HepG2 (cell line): Measurements from ENCODE around the gene DCK. TPM values are rescaled to one million over a fixed set of nuclear protein-coding genes. Genes with fewer than 3 reads are reported as not detected.

ENCODE experiments used
- ATAC-seq: fragments of 200-7000 bp; cut with Tn5 transposase; 3 replicates; pipeline ENCODE4 v1.9.1; 2020; ENCODE audit warnings: mild to moderate bottlenecking, moderate library complexity
- BruUV-seq: library from RNA; stranded (reverse); fragments of 400-500 nt; replicated peaks from 2 replicates; lab custom pipeline; 2021; lab: Mats Ljungman, UMichigan
- CTCF ChIA-PET: fragments of 300-600 bp; formaldehyde crosslinking; extraction: SDS; loops from one replicate; lab custom pipeline; 2021; ENCODE audit warnings: low total read pairs, inconsistent platforms, low intra/inter-chr PET ratio; lab: Yijun Ruan, JAX
- POLR2A ChIA-PET: fragments of 350-600 bp; sonication (Branson Sonifier 250); formaldehyde crosslinking; loops from one replicate; lab custom pipeline; 2020; ENCODE audit warnings: antibody characterized with exemption, inconsistent platforms; lab: Yijun Ruan, JAX
- DNase-seq: peaks from one replicate; pipeline ENCODE4 v3.0.0-alpha.2; 2015; ENCODE audit warnings: low spot score
- FAIRE-seq: peaks from 3 replicates; lab custom pipeline; 2011; peaks lifted over from hg19 to GRCh38; lab: Jason Lieb, UNC
- H2AFZ ChIP-seq: one replicate; pipeline ENCODE4 v1.6.1; 2011; ENCODE audit warnings: low read length, inconsistent platforms
- H3K27ac ChIP-seq: fragments of 300-600 bp; 3 replicates; pipeline ENCODE4 v1.8.0; 2011; ENCODE audit warnings: mixed run types, mild to moderate bottlenecking, mixed read lengths, low read length, inconsistent platforms; ENCODE audit not compliant: insufficient read depth; ENCODE audit errors: extremely low read length
- H3K27me3 ChIP-seq, 2 experiments: fragments of 200-600 bp in 1 of 2; 2 replicates in 1 of 2; 3 replicates in 1 of 2; pipeline versions ENCODE4 v1.6.0 to v1.8.0; 2011; ENCODE audit warnings: low read length in 2 of 2, mild to moderate bottlenecking in 2 of 2, moderate library complexity in 2 of 2, inconsistent platforms in 1 of 2; ENCODE audit not compliant: insufficient read depth in 2 of 2, control insufficient read depth in 1 of 2
- H3K36me3 ChIP-seq, 2 experiments: fragments of 200-600 bp in 1 of 2; replicated peaks in 1 of 2; 2 replicates in 1 of 2; 3 replicates in 1 of 2; pipeline versions ENCODE4 v1.5.1 to v1.8.0; 2011; ENCODE audit warnings: low read length in 2 of 2, inconsistent platforms in 1 of 2; ENCODE audit not compliant: insufficient read depth in 2 of 2, control insufficient read depth in 1 of 2
- H3K4me1 ChIP-seq: 2 replicates; pipeline ENCODE4 v1.5.1; 2012; ENCODE audit warnings: low read length, inconsistent platforms; ENCODE audit not compliant: insufficient read depth
- H3K4me2 ChIP-seq: 2 replicates; pipeline ENCODE4 v1.6.0; 2011; ENCODE audit warnings: low read depth, low read length, inconsistent platforms
- H3K4me3 ChIP-seq, 3 experiments: fragments of 200-600 bp in 1 of 3; sonication (generic), shearing (Covaris generic) in 1 of 3; replicated peaks in 1 of 3; 2 replicates each; pipeline ENCODE4 v1.5.1; 2011 to 2016; ENCODE audit warnings: low read length in 3 of 3, inconsistent platforms in 2 of 3, low read depth in 2 of 3, mild to moderate bottlenecking in 2 of 3, control low read depth in 1 of 3, mixed read lengths in 1 of 3; ENCODE audit not compliant: insufficient read depth in 1 of 3
- H3K79me2 ChIP-seq: one replicate; pipeline ENCODE4 v1.6.1; 2011; ENCODE audit warnings: low read length, inconsistent platforms; ENCODE audit not compliant: insufficient read depth
- H3K9ac ChIP-seq: 2 replicates; pipeline ENCODE4 v1.6.0; 2011; ENCODE audit warnings: mild to moderate bottlenecking, low read depth, low read length, inconsistent platforms; ENCODE audit not compliant: insufficient read depth
- H3K9me3 ChIP-seq: 2 replicates; pipeline ENCODE4 v1.5.1; 2012; ENCODE audit warnings: mild to moderate bottlenecking, low read length
- H4K20me1 ChIP-seq: 2 replicates; pipeline ENCODE4 v1.6.0; 2011; ENCODE audit warnings: inconsistent platforms, mild to moderate bottlenecking, low read length, moderate library complexity; ENCODE audit not compliant: insufficient read depth
- ATF6 ChIP-seq: sonication (generic); formaldehyde crosslinking; conservative IDR thresholded peaks from 2 replicates; pipeline ENCODE4 v1.4.0; 2020; ENCODE audit warnings: missing genetic modification reagents
- CTCF ChIP-seq: sonication (generic); formaldehyde crosslinking; IDR thresholded peaks from 2 replicates; pipeline ENCODE4 v1.5.0; 2020; ENCODE audit warnings: mild to moderate bottlenecking, missing genetic modification reagents, moderate library complexity
- DMTF1 ChIP-seq: sonication (generic); formaldehyde crosslinking; IDR thresholded peaks from 2 replicates; pipeline ENCODE4 v1.4.0; 2020; ENCODE audit warnings: mild to moderate bottlenecking, missing genetic modification reagents
- ETV5 ChIP-seq: IDR thresholded peaks from 2 replicates; pipeline ENCODE4 v1.6.1; 2018; ENCODE audit warnings: missing biosample characterization, missing genetic modification reagents, inconsistent platforms, borderline replicate concordance
- HCFC1 ChIP-seq: fragments of 150-350 bp; IDR thresholded peaks from 2 replicates; pipeline ENCODE4 v1.6.1; 2014; ENCODE audit warnings: low read depth, low read length
- PAF1 ChIP-seq: IDR thresholded peaks from 2 replicates; pipeline ENCODE4 v1.6.1; 2016; ENCODE audit warnings: missing genetic modification reagents, missing compliant biosample characterization
- POGZ ChIP-seq: sonication (generic); formaldehyde crosslinking; IDR thresholded peaks from 2 replicates; pipeline ENCODE4 v1.4.0; 2020; ENCODE audit warnings: mild to moderate bottlenecking, missing genetic modification reagents
- TEAD2 ChIP-seq: sonication (generic); formaldehyde crosslinking; IDR thresholded peaks from 2 replicates; pipeline ENCODE4 v1.9.0; 2021; ENCODE audit warnings: missing genetic modification reagents
- ZBTB34 ChIP-seq: sonication (generic); formaldehyde crosslinking; IDR thresholded peaks from 2 replicates; pipeline ENCODE4 v1.8.0; 2022; ENCODE audit warnings: mild to moderate bottlenecking, missing genetic modification reagents
- ZBTB44 ChIP-seq: sonication (generic); formaldehyde crosslinking; IDR thresholded peaks from 2 replicates; pipeline ENCODE4 v1.4.0; 2020; ENCODE audit warnings: missing genetic modification reagents
- ZFAT ChIP-seq: sonication (generic); formaldehyde crosslinking; conservative IDR thresholded peaks from 2 replicates; pipeline ENCODE4 v1.8.1; 2023; ENCODE audit warnings: missing genetic modification reagents, inconsistent platforms
- ZNF367 ChIP-seq: sonication (generic); formaldehyde crosslinking; IDR thresholded peaks from 2 replicates; pipeline ENCODE4 v1.4.0; 2020; ENCODE audit warnings: missing genetic modification reagents, borderline replicate concordance
- ZNF382 ChIP-seq: sonication (generic); formaldehyde crosslinking; IDR thresholded peaks from 2 replicates; pipeline ENCODE4 v1.5.0; 2020; ENCODE audit warnings: missing genetic modification reagents, mild to moderate bottlenecking, borderline replicate concordance
- ZNF674 ChIP-seq: sonication (generic); formaldehyde crosslinking; IDR thresholded peaks from 2 replicates; pipeline ENCODE4 v1.5.0; 2020; ENCODE audit warnings: low read depth, mild to moderate bottlenecking, missing genetic modification reagents
- ZNF747 ChIP-seq: sonication (generic); formaldehyde crosslinking; IDR thresholded peaks from 2 replicates; pipeline ENCODE4 v1.8.1; 2023; ENCODE audit warnings: missing genetic modification reagents, mild to moderate bottlenecking, borderline replicate concordance
- WGBS: methylation state at CpG from one replicate; pipeline ENCODE4 v1.1.6; 2017; ENCODE audit warnings: low lambda C conversion rate; 5-methylcytosine and 5-hydroxymethylcytosine counted together
- in situ Hi-C: cut with HindIII; loops from 2 replicates; pipeline ENCODE4 v1.10.0; 2017; ENCODE audit warnings: low pct_unique_long_range_greater_than_20kb; ENCODE audit not compliant: extremely low pct_ligation_motif_present
- intact Hi-C: fragments of 100-400 bp; cut with micrococcal nuclease; formaldehyde crosslinking; loops from one replicate; pipeline ENCODE4 v1.10.0; 2022; ENCODE audit not compliant: unreplicated experiment
- polyA plus RNA-seq, 8 experiments: library from polyadenylated mRNA; depleted of rRNA in 3 of 8; stranded (reverse) in 7 of 8; unstranded in 1 of 8; fragments of >200 nt; fragmentation: Illumina TruSeq in 4 of 8; extraction: Trizol in 4 of 8; gene quantifications; 2 replicates each; pipeline versions ENCODE4 v1.2.1 to v1.2.3, GENCODE V29; 2011 to 2016; ENCODE audit warnings: low read depth in 4 of 8, missing spikeins in 1 of 8, mixed read lengths in 1 of 8; ENCODE audit not compliant: insufficient read depth in 1 of 8
- total RNA-seq, 5 experiments: library from RNA; depleted of rRNA; stranded (reverse); fragments of >200 nt; fragmentation: Illumina TruSeq; extraction: Trizol; gene quantifications; 2 replicates each; pipeline ENCODE4 v1.2.3, GENCODE V29; 2016; ENCODE audit warnings: low read depth in 1 of 5

Gene DCK
- total and polyA plus RNA-seq, 2 of the 13 experiments (the other 11 are each of a cell fraction or from before 2014, with no cell fraction given): 5.7 to 21.8 TPM

DNA sequence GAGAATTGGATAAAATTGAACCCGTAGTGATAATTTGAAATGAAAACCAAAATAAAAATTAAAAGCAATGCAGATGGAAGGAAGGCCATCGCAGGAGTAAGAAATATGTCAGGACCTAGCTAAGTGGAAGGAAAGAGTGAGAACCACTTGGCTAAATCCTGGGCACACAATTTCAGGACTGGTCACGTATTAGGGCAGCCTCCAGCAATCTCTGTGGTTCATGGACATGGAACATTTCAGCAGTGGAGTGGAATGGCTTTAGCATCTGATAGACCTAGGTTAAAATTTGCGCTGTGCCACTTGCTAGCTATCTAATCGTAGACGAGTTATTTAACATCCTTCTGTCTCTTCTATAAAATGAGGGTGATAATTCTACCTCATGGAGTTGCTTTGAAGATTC, 71.1 kb downstream of the DCK start (continued):
- TF ChIP-seq ZNF382: no peak
- no peak for TF ChIP-seq ZFAT
- TF ChIP-seq PAF1 (CRISPR knock-in tag): no peak
- no peak for TF ChIP-seq DMTF1

GRCh38 chr4:71065991-71066510, 72.6 kb downstream of the DCK start:
- Histone ChIP-seq H3K27me3 (peaks cover 0 to 14% of the 10 kb centered on the region in 2 experiments; a peak in 2 of 5 replicates), H3K9ac (no peak overlapping the region), H3K4me1 (peaks cover 37% of the 10 kb centered on the region), H4K20me1 (0 out of 2 replicates have a peak, but pooled peaks cover 3% of the 10 kb centered on the region), H3K36me3 (no peaks in the 10 kb centered on the region), H2AFZ (no peak overlapping the region), H3K4me2 (no peak overlapping the region), H3K79me2 (no peaks in the 10 kb centered on the region), H3K9me3 (no peaks in the 10 kb centered on the region), H3K4me3 (no peak overlapping the region), H3K27ac (no peak overlapping the region)
- in situ Hi-C loops (no loop called here), intact Hi-C loops (no loop called here)
- POLR2A ChIA-PET: no interaction called here
- DNase-seq (no peak), FAIRE-seq (no peak), ATAC-seq (no peak)
- CTCF ChIA-PET: no interaction called here
- no TSS peak for BruUV-seq
- WGBS: 35% methylated on average over 2 of the region's 2 CpGs
- TF ChIP-seq POGZ (CRISPR knock-in tag) (no peak), ETV5 (CRISPR knock-in tag) (no peak), ZNF674 (CRISPR knock-in tag) (no peak), ZBTB34 (CRISPR knock-in tag) (no peak), TEAD2 (no peak), ZBTB44 (CRISPR knock-in tag) (no peak), ZNF747 (no peak), CTCF (no peak), ATF6 (CRISPR knock-in tag) (no peak), HCFC1 (no peak), ZNF367 (CRISPR knock-in tag) (no peak)
